HEK293 (cell line): ENCODE measurements around the gene PDZRN3.

Experiments used
- CTCF ChIA-PET: fragments of 350-600 bp; formaldehyde crosslinking; extraction: SDS; loops from one replicate; lab custom pipeline; 2021; ENCODE audit warnings: antibody characterized with exemption; lab: Yijun Ruan, JAX
- POLR2A ChIA-PET: fragments of 300-600 bp; formaldehyde crosslinking; extraction: SDS; loops from one replicate; lab custom pipeline; 2020; ENCODE audit warnings: antibody characterized with exemption, inconsistent platforms; lab: Yijun Ruan, JAX
- H3K27ac ChIP-seq: fragments of 200-500 bp; sonication (Bioruptor generic); 2 replicates; pipeline ENCODE4 v1.5.1; 2014; ENCODE audit warnings: low read depth, low read length, control low read depth, inconsistent platforms; ENCODE audit errors: extremely low read depth
- H3K36me3 ChIP-seq, 2 experiments: fragments of 200-500 bp in 1 of 2; sonication (Bioruptor generic) in 1 of 2; 1 replicate in 1 of 2; 2 replicates in 1 of 2; pipeline ENCODE4 v1.5.1; 2014 to 2017; ENCODE audit warnings: inconsistent platforms in 2 of 2, low read length in 2 of 2; ENCODE audit not compliant: control insufficient read depth in 2 of 2, insufficient read depth in 1 of 2
- H3K4me1 ChIP-seq: fragments of 200-500 bp; sonication (Bioruptor generic); 2 replicates; pipeline ENCODE4 v1.5.1; 2014; ENCODE audit warnings: mild to moderate bottlenecking, low read length, inconsistent platforms; ENCODE audit not compliant: control insufficient read depth, insufficient read depth
- H3K4me3 ChIP-seq: 2 replicates; pipeline ENCODE4 v1.5.1; 2011; ENCODE audit warnings: low read depth, mild to moderate bottlenecking, control low read depth, low read length, moderate library complexity
- H3K9me3 ChIP-seq: fragments of 200-500 bp; sonication (Bioruptor generic); 2 replicates; pipeline ENCODE4 v1.5.1; 2014; ENCODE audit warnings: low read depth, low read length, inconsistent platforms; ENCODE audit not compliant: control insufficient read depth, insufficient read depth
- REST ChIP-seq: fragments of 450-650 bp; formaldehyde crosslinking; IDR thresholded peaks from 2 replicates; pipeline ENCODE4 v1.5.1; 2016; ENCODE audit warnings: missing biosample characterization, missing genetic modification characterization
- ZNF16 ChIP-seq: fragments of 450-650 bp; formaldehyde crosslinking; IDR thresholded peaks from 2 replicates; pipeline ENCODE4 v1.5.1; 2016; ENCODE audit warnings: low read depth, missing biosample characterization, missing genetic modification characterization
- ZNF18 ChIP-seq: fragments of 450-650 bp; formaldehyde crosslinking; IDR thresholded peaks from 2 replicates; pipeline ENCODE4 v1.5.1; 2016; ENCODE audit warnings: missing biosample characterization, missing genetic modification characterization
- ZNF214 ChIP-seq: fragments of 450-650 bp; formaldehyde crosslinking; IDR thresholded peaks from 2 replicates; pipeline ENCODE4 v1.5.1; 2017; ENCODE audit warnings: missing biosample characterization, mild to moderate bottlenecking, missing genetic modification characterization, borderline replicate concordance
- ZNF223 ChIP-seq: fragments of 450-650 bp; formaldehyde crosslinking; IDR thresholded peaks from 2 replicates; pipeline ENCODE4 v1.5.1; 2016; ENCODE audit warnings: missing biosample characterization, missing genetic modification characterization
- ZNF302 ChIP-seq: fragments of 450-650 bp; formaldehyde crosslinking; IDR thresholded peaks from 2 replicates; pipeline ENCODE4 v1.5.1; 2016; ENCODE audit warnings: missing biosample characterization, missing genetic modification characterization, low read depth
- ZNF350 ChIP-seq: fragments of 450-650 bp; formaldehyde crosslinking; IDR thresholded peaks from 2 replicates; pipeline ENCODE4 v1.5.0; 2017; ENCODE audit warnings: missing biosample characterization, mild to moderate bottlenecking, missing genetic modification characterization
- ZNF366 ChIP-seq: fragments of 450-650 bp; formaldehyde crosslinking; conservative IDR thresholded peaks from 2 replicates; pipeline ENCODE4 v1.5.1; 2016; ENCODE audit warnings: missing biosample characterization, missing genetic modification characterization
- ZNF37A ChIP-seq: fragments of 450-650 bp; IDR thresholded peaks from 2 replicates; pipeline ENCODE4 v1.5.1; 2018; ENCODE audit warnings: missing biosample characterization, missing genetic modification characterization
- ZNF473 ChIP-seq: fragments of 450-650 bp; formaldehyde crosslinking; IDR thresholded peaks from 2 replicates; pipeline ENCODE4 v1.5.1; 2017; ENCODE audit warnings: missing biosample characterization, missing genetic modification characterization
- ZNF704 ChIP-seq: fragments of 450-650 bp; formaldehyde crosslinking; IDR thresholded peaks from 2 replicates; pipeline ENCODE4 v1.5.1; 2016; ENCODE audit warnings: missing biosample characterization, missing genetic modification characterization
- ZNF707 ChIP-seq: fragments of 450-650 bp; formaldehyde crosslinking; IDR thresholded peaks from 2 replicates; pipeline ENCODE4 v1.5.1; 2016; ENCODE audit warnings: missing biosample characterization, missing genetic modification characterization
- ZSCAN23 ChIP-seq: fragments of 450-650 bp; formaldehyde crosslinking; IDR thresholded peaks from 2 replicates; pipeline ENCODE4 v1.5.1; 2016; ENCODE audit warnings: missing biosample characterization, missing genetic modification characterization
- ZSCAN4 ChIP-seq: fragments of 450-650 bp; formaldehyde crosslinking; IDR thresholded peaks from 2 replicates; pipeline ENCODE4 v1.5.1; 2017; ENCODE audit warnings: missing biosample characterization, missing genetic modification characterization

The PDZRN3 gene

GRCh38 chr3:73442152-73442551 lies 182.6 kb downstream of the PDZRN3 start:
- no peaks in the 10 kb centered on the region for H3K36me3 ChIP-seq
- H3K4me1 ChIP-seq = no peaks in the 10 kb centered on the region
- H3K4me3 ChIP-seq = no peak overlapping the region
- H3K9me3 ChIP-seq = no peaks in the 10 kb centered on the region
- CTCF ChIA-PET = no interaction called here
- no peak overlapping the region for H3K27ac ChIP-seq
- POLR2A ChIA-PET = no interaction called here
- no peak for TF ChIP-seq ZNF707 (tag by site-specific recombination)
- TF ChIP-seq ZNF366 = no peak
- no peak for TF ChIP-seq ZNF704 (tag by site-specific recombination)

GRCh38 chr3:73437828-73438227 lies 186.9 kb downstream of the PDZRN3 start:
- Histone ChIP-seq H3K4me1 (no peaks in the 10 kb centered on the region), H3K27ac (no peak overlapping the region), H3K4me3 (no peak overlapping the region), H3K36me3 (no peaks in the 10 kb centered on the region), H3K9me3 (no peaks in the 10 kb centered on the region)
- ChIA-PET CTCF (interaction anchor here (1.1 kb wide), 1 partner anchor 335 kb away, joined by 5 read pairs; no protein-coding TSS in a partner anchor), POLR2A (no interaction called here)
- TF ChIP-seq ZNF214 (tag by site-specific recombination) (no peak), REST (no peak), ZNF302 (tag by site-specific recombination) (no peak), ZNF223 (tag by site-specific recombination) (no peak), ZNF16 (tag by site-specific recombination) (no peak), ZSCAN23 (no peak), ZNF18 (no peak), ZSCAN4 (no peak), ZNF37A (tag by site-specific recombination) (no peak)

- Histone ChIP-seq H3K4me1 (peaks cover 3% of the 10 kb centered on the region; the same call in 1 of the 2 replicates), H3K36me3 (no peaks in the 10 kb centered on the region), H3K27ac (no peak overlapping the region), H3K4me3 (no peak overlapping the region), H3K9me3 (no peaks in the 10 kb centered on the region)
- ChIA-PET POLR2A (no interaction called here), CTCF (no interaction called here)
- TF ChIP-seq ZNF473 (no peak), ZNF350 (no peak)
These were observed 189.7 kb downstream of the PDZRN3 start for GRCh38 chr3:73435055-73435454.
